Fibroblast of skin of left quadriceps (primary cell): Measurements from ENCODE around the gene CMBL.
"Not testable (repeated sequence)": the region's sequence is repeated elsewhere in the genome, so short reads cannot be mapped to it uniquely, and the experiment has no call there.

Experiments used
- DNase-seq, 2 experiments: peaks; one replicate each; pipeline ENCODE4 v3.0.0-alpha.2; 2013; ENCODE audit warnings: low read depth in 2 of 2

CMBL gene

GRCh38 chr5:10257870-10258269 is 49.8 kb downstream of the CMBL start:
- no peak for DNase-seq

- no peak for DNase-seq
These were observed 53.0 kb downstream of the CMBL start for GRCh38 chr5:10254686-10255085.

DNA sequence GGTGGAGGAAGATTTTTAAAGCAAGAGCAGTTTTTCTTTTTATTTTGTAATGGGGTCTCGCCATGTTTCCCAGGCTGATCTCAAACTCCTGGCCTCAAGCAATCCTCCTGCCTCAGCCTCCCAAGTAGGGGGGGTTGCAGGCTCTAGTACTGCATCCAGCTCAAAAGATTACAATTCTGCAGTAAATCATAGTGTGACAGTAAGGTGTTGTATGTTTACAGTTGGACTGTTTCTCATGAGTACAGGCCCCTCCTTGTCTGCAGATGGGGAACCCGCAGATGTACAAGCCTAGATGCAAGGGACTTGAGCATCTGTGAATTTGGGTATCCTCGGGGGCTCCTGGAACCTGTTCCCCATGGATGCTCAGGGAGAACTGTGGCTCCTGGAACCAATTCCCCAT is 54.3 kb downstream of the CMBL start:
- no peak for DNase-seq

DNA sequence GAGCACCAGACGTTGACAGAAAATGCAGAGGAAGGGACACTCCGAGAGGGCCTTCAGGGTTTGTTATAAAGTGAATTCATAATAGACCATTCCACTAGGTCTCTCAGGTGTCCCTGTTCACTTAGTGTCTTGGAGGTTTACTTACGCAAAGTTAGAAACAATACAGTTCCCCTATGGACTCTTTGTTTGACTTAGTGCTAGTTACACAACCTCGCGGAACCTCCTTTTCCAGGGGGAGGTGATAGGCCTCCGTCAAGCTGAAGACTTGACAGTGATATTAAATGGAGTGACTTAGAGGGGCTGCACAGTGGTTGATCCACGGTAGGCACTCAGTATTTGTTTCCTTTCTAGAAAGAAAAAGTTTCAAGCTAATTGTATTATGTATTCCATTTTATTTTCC is 56.3 kb downstream of the CMBL start:
- DNase-seq = no peak

DNA sequence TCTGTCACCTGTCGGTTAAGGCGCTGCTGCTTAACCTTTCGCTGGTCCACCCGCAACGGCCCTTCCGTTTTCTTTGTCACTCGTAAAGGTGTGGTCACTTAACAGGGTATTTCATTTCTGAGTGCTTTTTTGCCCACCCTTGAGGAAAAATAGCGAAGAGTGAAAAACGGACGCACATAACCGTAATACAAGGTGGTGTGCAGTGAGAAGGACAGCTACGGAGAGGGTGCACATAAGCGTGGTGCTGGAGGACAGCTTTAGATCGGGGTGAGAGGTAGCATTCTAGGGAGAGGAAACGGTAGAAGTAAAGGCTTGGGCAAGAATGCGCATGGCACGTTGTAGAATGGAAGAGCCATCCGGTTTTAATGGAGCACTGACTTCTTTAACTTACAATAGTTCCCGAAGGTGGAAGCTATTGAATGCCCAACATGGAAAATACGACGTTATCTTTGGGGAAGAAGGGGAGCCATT is 56.9 kb downstream of the CMBL start:
- no peak for DNase-seq

GRCh38 chr5:10249948-10250805 is 57.5 kb downstream of the CMBL start, which contains the start of gene CCT5:
TSS of gene CCT5 (plus strand) at chr5:10250280. CDS start at chr5:10250341, 61 bp downstream.
- DNase-seq = peak; percentile 97 to 98

- no peak for DNase-seq
These were observed 59.1 kb downstream of the CMBL start for GRCh38 chr5:10248378-10249260.

GRCh38 chr5:10247217-10247616 is 60.5 kb downstream of the CMBL start:
- DNase-seq = not testable (repeated sequence)

DNA sequence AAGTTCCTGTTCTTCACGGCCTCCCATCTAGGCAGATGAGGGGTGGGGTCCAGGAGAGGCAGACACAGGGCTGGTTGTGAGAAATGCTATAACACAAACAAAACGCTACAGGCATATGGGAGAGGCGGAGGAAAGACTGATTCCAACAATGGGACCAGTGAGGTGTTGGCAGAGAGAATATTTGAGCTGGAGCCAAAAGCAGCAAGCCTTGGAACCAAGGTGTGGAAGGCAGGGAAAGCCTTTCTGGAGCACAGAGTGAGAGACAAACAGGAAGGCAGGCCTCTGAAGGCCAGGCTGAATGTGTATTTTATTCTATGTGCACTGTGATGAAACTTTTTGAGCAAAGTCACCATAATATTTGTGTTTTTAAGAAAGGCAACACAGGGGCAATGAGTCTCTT is 60.9 kb downstream of the CMBL start:
- no peak for DNase-seq

- DNase-seq = no peak
These were observed 63.3 kb downstream of the CMBL start for GRCh38 chr5:10244342-10244944.

DNA sequence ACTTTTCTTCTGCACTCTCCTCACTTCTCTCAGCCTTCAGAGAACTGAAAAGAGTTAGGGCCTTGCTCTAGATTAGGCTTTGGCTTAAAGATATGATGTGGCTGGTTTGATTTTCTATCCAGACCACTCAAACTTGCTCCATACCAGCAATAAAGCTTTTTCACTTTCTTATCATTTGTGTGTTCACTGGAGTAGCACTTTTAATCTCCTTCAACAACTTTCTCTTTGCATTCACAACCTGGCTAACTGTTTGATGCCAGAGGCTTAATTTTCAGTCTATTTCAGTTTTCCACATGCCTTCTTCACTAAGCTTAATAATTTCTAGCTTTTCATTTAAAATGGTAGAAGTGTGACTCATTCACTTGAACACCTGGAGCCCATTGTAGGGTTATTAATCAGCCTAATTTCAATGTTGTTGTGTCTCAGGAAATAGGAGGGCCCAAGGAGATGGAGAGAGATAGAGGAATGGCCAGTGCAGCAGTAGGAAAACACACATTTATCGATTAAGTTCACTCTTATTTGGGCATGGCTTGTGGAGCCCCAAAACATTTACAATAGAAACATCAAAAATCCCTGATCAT is 64.0 kb downstream of the CMBL start:
- no peak for DNase-seq

- no peak for DNase-seq
These were observed 72.4 kb downstream of the CMBL start for GRCh38 chr5:10235350-10235749.

DNA sequence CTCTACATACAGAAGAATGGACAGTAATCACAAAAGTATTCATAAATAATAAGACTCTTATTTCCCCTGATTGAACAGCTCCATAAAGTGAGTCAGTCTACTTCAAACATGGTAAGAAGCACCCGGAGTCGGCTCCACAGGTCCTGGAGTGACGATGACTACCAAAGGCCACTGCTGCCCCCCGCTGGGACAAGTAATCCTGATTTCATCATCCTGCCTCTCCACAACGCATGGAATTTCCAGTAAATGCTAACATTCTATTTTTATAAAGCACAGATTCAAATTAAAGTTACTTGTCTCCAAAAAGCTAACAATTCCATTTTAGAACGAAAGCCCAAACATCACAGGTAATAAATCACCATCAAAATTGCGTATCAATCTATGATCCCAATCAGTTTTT is 74.2 kb downstream of the CMBL start:
- DNase-seq = peak; percentile 87 to 90

- DNase-seq = no peak
These were observed 74.7 kb downstream of the CMBL start for GRCh38 chr5:10233011-10233410.

DNA sequence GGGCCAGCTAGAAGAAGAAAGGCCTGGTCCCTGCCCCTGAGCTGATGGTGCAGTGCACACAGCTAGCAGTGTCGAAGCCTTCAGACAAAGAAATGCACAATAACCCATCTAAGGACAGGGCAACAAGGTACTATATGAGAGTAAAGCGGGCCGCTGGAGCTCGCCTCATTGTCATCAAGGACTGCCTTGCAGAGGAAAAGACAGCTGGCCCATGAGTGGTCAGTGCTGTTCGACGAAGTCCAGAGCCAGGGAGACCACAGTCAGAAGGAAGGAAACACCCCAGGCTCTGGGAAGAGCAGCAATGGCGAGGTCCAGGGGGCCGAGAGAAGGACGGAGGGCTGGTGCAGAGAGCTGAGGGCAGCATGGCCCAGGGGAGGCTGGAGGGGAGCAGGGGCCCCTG is 75.3 kb downstream of the CMBL start:
- no peak for DNase-seq

DNA sequence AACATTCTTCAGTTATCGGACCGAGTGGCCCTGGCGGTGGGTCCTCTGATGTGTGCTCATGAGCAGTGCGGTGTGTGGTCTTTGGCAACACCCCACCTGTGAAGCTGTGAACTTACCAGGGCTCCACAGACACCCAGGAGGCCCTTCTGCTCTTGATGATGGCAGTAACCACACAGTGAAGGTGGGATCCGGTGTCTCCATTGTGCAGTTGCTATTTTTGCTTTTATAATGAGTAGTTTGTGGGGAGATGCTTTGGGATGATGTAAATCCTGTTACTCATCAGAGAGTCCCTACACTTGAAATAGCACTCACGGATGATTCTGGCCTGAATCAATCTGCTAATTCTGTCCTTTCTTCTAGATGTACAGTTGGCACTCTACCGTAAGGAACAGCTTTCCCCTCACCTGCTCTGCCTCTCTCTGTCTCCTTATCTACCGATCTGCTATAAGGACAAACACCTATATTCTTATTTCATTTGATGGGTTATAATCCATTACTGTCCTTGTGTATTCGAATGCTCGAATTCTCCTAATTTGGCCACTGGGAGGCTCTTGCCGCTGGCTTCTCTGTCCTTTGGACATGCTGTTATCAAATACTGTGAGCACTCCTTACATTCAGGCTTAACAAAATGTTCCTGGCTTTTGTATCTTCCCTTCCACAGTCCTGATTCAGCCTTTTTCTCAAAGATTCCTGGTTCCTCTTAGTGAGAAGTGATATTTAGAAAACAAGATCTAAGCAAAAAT is 78.2 kb downstream of the CMBL start:
- peak in 1 of 2 experiments; percentile 41 for DNase-seq

DNA sequence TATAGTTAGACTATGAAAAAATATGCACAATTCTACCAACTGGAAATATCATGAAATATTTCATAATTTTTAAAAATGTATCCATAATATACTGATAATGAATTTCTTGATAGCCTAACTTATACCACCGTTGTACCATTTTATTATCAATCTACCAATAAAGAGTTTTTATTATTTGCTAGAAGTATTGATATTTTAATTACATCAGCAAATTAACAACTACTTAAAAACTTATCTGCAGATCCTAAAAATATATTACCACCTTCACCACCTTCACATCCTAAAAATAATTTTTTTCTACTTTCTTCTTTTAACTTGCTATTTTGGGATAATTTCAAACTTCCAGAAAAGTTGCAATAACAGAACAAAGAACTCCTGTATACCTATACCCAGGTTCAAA is 79.4 kb downstream of the CMBL start:
- DNase-seq = no peak
